A549 treated with Hydrocortisone at 1 μM for 4 hours (cell line): Measurements from ENCODE around the gene ANKS4B. TPM values are rescaled to one million over a fixed set of nuclear protein-coding genes. Genes with fewer than 3 reads are reported as not detected.

Source experiments
- total RNA-seq: library from RNA; stranded (reverse); fragments of 200-300 nt; extraction: Qiagen RNA extraction; gene quantifications from 5 replicates; pipeline ENCODE4 v1.2.3, GENCODE V29; 2022

Gene ANKS4B, protein sequence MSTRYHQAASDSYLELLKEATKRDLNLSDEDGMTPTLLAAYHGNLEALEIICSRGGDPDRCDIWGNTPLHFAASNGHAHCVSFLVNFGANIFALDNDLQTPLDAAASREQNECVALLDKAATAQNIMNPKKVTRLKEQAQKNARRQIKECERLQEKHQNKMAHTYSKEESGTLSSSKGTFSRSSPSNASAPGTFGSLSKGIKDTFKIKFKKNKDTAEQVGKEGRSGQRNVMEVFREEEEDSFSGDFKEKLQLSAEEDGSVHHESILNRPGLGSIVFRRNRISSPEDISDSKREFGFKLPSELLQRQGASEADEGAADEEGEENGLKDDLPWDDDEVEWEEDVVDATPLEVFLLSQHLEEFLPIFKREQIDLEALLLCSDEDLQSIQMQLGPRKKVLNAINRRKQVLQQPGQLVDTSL
- 0.03 to 0.06 TPM (median 0.05 TPM) in 3 of 5 replicates, not detected in the others for total RNA-seq

DNA sequence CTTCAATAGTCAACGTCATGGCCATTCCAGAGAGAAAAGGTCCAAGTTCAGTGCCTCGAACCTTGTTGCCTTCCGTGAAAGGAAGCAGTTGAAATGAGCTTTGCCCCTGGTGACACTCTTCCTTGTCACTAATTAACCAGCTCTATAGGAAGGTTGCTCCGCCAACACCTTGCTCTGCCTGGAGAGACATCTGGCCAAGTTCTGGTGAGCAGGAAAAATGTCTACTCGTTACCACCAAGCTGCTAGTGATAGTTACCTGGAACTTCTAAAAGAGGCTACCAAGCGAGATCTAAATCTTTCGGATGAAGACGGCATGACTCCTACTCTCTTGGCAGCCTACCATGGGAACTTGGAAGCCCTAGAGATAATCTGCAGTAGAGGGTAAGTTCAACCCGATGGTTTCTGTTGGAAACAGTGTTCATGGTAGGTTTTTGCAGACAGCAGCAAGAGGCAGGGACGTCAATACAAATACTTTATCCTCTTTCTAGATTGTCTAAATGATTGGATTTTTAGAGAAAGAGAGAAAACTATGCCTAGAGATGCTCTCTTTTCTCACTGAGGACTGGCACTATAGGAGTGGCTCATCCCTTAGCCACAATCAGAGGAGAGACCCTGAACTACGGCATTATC lies at the start of gene ANKS4B:
ANKS4B (plus strand) TSS at position 179 of the 630 bp plus-strand sequence; CDS start at position 218, 39 bp downstream.

DNA sequence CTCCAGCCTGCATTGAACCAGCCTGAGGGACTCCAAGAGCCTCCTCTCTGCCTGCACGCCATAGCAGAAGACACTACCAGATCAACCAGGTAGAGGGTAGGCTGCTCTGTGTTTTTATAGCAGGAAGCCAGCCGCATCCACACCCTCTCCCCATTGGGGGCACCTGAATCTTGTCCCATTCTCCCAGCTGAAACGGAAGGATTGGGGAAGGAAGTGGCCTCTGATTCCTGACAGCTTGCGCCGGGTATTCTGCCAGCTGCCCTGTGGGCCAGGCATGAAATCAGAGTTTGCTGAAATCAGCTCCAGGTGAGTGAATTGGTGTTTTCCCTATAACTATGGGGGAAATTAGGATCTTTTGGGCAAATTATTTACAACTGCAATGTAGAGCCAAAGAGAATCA lies 22.0 kb upstream of the ANKS4B start, which contains the start of gene ZP2:
ZP2 (minus strand) TSS at position 89 of the 400 bp plus-strand sequence; CDS start at position 62, 27 bp downstream.

DNA sequence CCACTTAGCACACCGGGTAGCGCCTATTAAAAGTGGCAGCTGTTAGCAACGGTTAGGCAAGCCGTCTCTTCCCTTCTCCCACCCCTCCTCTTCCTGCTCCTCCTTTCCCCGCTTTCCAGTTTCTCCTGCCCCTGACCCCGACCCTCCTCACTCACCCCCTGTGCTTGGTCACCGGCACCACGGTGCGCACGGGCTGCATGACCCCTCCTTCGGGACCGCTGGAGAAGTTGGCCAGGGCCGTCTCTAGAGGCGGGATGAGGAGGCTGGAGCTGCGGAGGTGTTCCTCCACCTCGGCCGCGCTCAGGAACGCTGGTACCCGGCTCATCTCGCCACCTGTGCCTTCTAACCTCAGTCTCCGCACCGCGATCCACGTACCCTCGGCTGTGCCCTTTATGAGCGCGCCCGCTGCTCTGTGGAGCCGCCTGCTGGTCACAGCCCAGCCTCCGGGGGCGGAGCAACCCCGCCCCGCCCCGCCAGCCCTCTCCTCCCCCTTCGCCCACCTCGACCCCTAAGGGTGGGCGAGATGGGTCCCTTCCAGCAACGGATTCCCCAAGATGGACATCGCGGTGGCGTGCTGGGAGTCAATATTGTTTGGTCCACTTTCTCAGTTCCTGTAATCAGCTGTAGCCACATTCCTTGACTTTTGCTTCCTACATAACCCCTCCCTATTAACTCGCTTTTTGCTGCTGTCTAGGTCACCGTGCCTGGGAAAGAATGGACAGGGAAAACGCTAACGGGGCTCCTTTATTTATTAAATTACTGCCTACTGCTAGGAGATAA lies 44.6 kb downstream of the ANKS4B start, which contains the start of gene CRYM:
CRYM (minus strand) TSS at position 364 of the 780 bp plus-strand sequence; CDS start at position 325, 39 bp downstream.

Other genes starting within 250 kb of the ANKS4B start
- gene DNAH3, start 82.9 kb upstream of the ANKS4B start, total RNA-seq, result 0.11 to 0.17 TPM (median 0.13 TPM) in 5 replicates
- 17.2 to 27.2 TPM (median 18.2 TPM) in 5 replicates for gene LDAF1, start 75.0 kb upstream of the ANKS4B start, total RNA-seq
- gene ZP2, start 22.1 kb upstream of the ANKS4B start, total RNA-seq, result not detected in 5 replicates
- 1.4 to 2.3 TPM (median 2.0 TPM) in 5 replicates for gene CRYM, start 44.6 kb downstream of the ANKS4B start, total RNA-seq